ENCODE results near the gene RAPGEF1. TPM values are rescaled to one million over a fixed set of nuclear protein-coding genes. Genes with fewer than 3 reads are reported as not detected.
"Not testable (repeated sequence)": the region's sequence is repeated elsewhere in the genome, so short reads cannot be mapped to it uniquely, and the experiment has no call there.

RAPGEF1 gene
- polyA plus RNA-seq, 3 donors: 38.5 to 44.6 (median 39.7) TPM

- DNase-seq: no peak
Measured at GRCh38 chr9:131731237-131731636, 8.6 kb downstream of the RAPGEF1 start.

- DNase-seq: no peak
Measured at GRCh38 chr9:131728961-131729360, 10.9 kb downstream of the RAPGEF1 start.

GRCh38 chr9:131728546-131728910, 11.3 kb downstream of the RAPGEF1 start:
- DNase-seq: no peak

GRCh38 chr9:131727795-131728545, 11.9 kb downstream of the RAPGEF1 start:
- DNase-seq: no peak

- no peak for DNase-seq
Measured at GRCh38 chr9:131727184-131727759, 12.6 kb downstream of the RAPGEF1 start.

- no peak for DNase-seq
Measured at GRCh38 chr9:131724683-131725082, 15.2 kb downstream of the RAPGEF1 start.

- DNase-seq: no peak
Measured at GRCh38 chr9:131723632-131724031, 16.2 kb downstream of the RAPGEF1 start.

- DNase-seq: no peak
Measured at GRCh38 chr9:131722255-131722654, 17.6 kb downstream of the RAPGEF1 start.

GRCh38 chr9:131721076-131721475, 18.8 kb downstream of the RAPGEF1 start:
- DNase-seq: no peak

- DNase-seq: no peak
Measured at GRCh38 chr9:131720330-131720729, 19.5 kb downstream of the RAPGEF1 start.

- no peak for DNase-seq
Measured at GRCh38 chr9:131719262-131719908, 20.5 kb downstream of the RAPGEF1 start.

- DNase-seq: no peak
Measured at GRCh38 chr9:131717719-131718460, 22.0 kb downstream of the RAPGEF1 start.

GRCh38 chr9:131715906-131716305, 24.0 kb downstream of the RAPGEF1 start:
- DNase-seq: no peak

- no peak for DNase-seq
Measured at GRCh38 chr9:131714821-131715220, 25.1 kb downstream of the RAPGEF1 start.

GRCh38 chr9:131714161-131714646, 25.7 kb downstream of the RAPGEF1 start:
- no peak for DNase-seq

- no peak for DNase-seq
Measured at GRCh38 chr9:131713016-131713415, 26.9 kb downstream of the RAPGEF1 start.

- DNase-seq: no peak
Measured at GRCh38 chr9:131712151-131712716, 27.6 kb downstream of the RAPGEF1 start.

GRCh38 chr9:131709771-131710431, 30.0 kb downstream of the RAPGEF1 start:
- DNase-seq: no peak

- DNase-seq: not testable (repeated sequence)
Measured at GRCh38 chr9:131709010-131709770, 30.7 kb downstream of the RAPGEF1 start.

- DNase-seq: no peak
Measured at GRCh38 chr9:131708226-131709002, 31.5 kb downstream of the RAPGEF1 start.
